Pancreas (tissue), 10 donors: ENCODE results near the gene GFRA4. TPM values are rescaled to one million over a fixed set of nuclear protein-coding genes. Genes with fewer than 3 reads are reported as not detected.

Experiments used
- ATAC-seq, 4 donors: fragments of 200-7000 bp; cut with Tn5 transposase; one replicate each; pipeline versions ENCODE4 v1.8.0 to v1.9.1; 2020; ENCODE audit warnings: mild to moderate bottlenecking in 4 of 4, moderate library complexity in 4 of 4
- DNase-seq, 6 donors: peaks; one replicate each; pipeline ENCODE4 v3.0.0-alpha.2; 2020
- FAIRE-seq: peaks from 2 replicates; lab custom pipeline; 2012; peaks lifted over from hg19 to GRCh38; lab: Jason Lieb, UNC
- H3K27ac ChIP-seq, 4 donors: fragments of 200-600 bp; sonication (generic); 1 replicate in 3 of 4; 2 replicates in 1 of 4; pipeline versions ENCODE4 v1.5.0 to v1.8.0; 2020
- H3K27me3 ChIP-seq, 4 donors: fragments of 200-600 bp; one replicate each; pipeline ENCODE4 v1.8.0; 2021
- H3K36me3 ChIP-seq, 3 donors: fragments of 200-600 bp; sonication (generic) in 1 of 3; one replicate each; pipeline versions ENCODE4 v1.5.0 to v1.8.0; 2020 to 2021
- H3K4me1 ChIP-seq, 3 donors: fragments of 200-600 bp; one replicate each; pipeline ENCODE4 v1.8.0; 2021
- H3K4me3 ChIP-seq, 4 donors: fragments of 200-600 bp; sonication (generic) in 2 of 4; one replicate each; pipeline versions ENCODE4 v1.5.0 to v1.8.0; 2020 to 2021
- H3K9me3 ChIP-seq, 4 donors: fragments of 200-600 bp; one replicate each; pipeline ENCODE4 v1.8.0; 2021
- WGBS, 2 donors: extraction: QIAGEN DNeasy Blood & Tissue Kit; methylation state at CpG; one replicate each; pipeline ENCODE4 v1.1.7; 2013; 5-methylcytosine and 5-hydroxymethylcytosine counted together
- intact Hi-C, 3 donors: fragments of 100-400 bp; cut with DNase I; formaldehyde crosslinking; loops; one replicate each; pipeline versions ENCODE4 v1.11.1 to v1.14.2; 2022
- polyA plus RNA-seq, 2 donors: library from polyadenylated mRNA; stranded (reverse); fragments of 200-250 nt; gene quantifications; one replicate each; pipeline ENCODE4 v1.2.3, GENCODE V29; 2013
- total RNA-seq, 6 donors: library from RNA; stranded (reverse); fragmentation: NEBNext Ultra II Directional in 4 of 6; extraction: Animal tissue kit (Norgen Biotek cat#: 25700) in 4 of 6; gene quantifications; one replicate each; pipeline versions ENCODE4 v1.2.1 to v1.2.4, GENCODE V29; 2021 to 2023
- TF ChIP-seq, protein P1 (sequence below), 4 donors: fragments of 200-600 bp; sonication (generic) in 3 of 4; IDR thresholded peaks; one replicate each; pipeline versions ENCODE4 v1.5.0 to v1.8.0; 2021; ENCODE audit warnings: antibody characterized with exemption in 4 of 4
- donor health status: healthy with polysubstance abuse.
- donor health status: DM: no; HTN: no; CAD: no; lungs with moderate emphysema.
- donor health status: DM: no; HTN: no; CAD: no.
- donor health status: control.
- donor health status: control.
- donor health status: Bipolar disorder and iron deficiency.
- donor health status: DM: yes; HTN: yes; CAD: no.
- donor health status: DM: no; HTN: no; CAD: no.
- donor health status: DM: no; HTN: no; CAD: no.
- donor health status: DM: yes; HTN: yes; CAD: no.

GFRA4 gene
- total and polyA plus RNA-seq, 8 donors: not detected

GRCh38 chr20:3699037-3699436 lies 35.8 kb upstream of the GFRA4 start:
- FAIRE-seq (no peak), DNase-seq (no peak), ATAC-seq (no peak)
- Histone ChIP-seq H3K27me3 (no peaks in the 10 kb centered on the region), H3K9me3 (no peaks in the 10 kb centered on the region), H3K27ac (no peak overlapping the region), H3K4me3 (no peak overlapping the region), H3K4me1 (no peaks in the 10 kb centered on the region), H3K36me3 (no peaks in the 10 kb centered on the region)
- WGBS, 2 donors: 81 to 82% methylated on average over 16 of the region's 16 CpGs
- TF ChIP-seq, protein P1, sequence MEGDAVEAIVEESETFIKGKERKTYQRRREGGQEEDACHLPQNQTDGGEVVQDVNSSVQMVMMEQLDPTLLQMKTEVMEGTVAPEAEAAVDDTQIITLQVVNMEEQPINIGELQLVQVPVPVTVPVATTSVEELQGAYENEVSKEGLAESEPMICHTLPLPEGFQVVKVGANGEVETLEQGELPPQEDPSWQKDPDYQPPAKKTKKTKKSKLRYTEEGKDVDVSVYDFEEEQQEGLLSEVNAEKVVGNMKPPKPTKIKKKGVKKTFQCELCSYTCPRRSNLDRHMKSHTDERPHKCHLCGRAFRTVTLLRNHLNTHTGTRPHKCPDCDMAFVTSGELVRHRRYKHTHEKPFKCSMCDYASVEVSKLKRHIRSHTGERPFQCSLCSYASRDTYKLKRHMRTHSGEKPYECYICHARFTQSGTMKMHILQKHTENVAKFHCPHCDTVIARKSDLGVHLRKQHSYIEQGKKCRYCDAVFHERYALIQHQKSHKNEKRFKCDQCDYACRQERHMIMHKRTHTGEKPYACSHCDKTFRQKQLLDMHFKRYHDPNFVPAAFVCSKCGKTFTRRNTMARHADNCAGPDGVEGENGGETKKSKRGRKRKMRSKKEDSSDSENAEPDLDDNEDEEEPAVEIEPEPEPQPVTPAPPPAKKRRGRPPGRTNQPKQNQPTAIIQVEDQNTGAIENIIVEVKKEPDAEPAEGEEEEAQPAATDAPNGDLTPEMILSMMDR (IDR thresholded peaks at IDR 0.05): no peak
- intact Hi-C loops: no loop called here

- intact Hi-C loops: no loop called here
- DNase-seq (no peak), FAIRE-seq (no peak), ATAC-seq (no peak)
- H3K4me1 ChIP-seq: no peaks in the 10 kb centered on the region
- TF ChIP-seq, protein P1 (IDR thresholded peaks at IDR 0.05): no peak
- H3K9me3 ChIP-seq: no peaks in the 10 kb centered on the region
- no peaks in the 10 kb centered on the region for H3K27me3 ChIP-seq
- no peak overlapping the region for H3K4me3 ChIP-seq
- H3K36me3 ChIP-seq: no peaks in the 10 kb centered on the region
- H3K27ac ChIP-seq: no peak overlapping the region
- 78 to 90% methylated on average over 6 of the region's 6 CpGs for WGBS, 2 donors
Observed at GRCh38 chr20:3698591-3699001, 35.4 kb upstream of the GFRA4 start.

- H3K4me3 ChIP-seq: no peak overlapping the region
- TF ChIP-seq, protein P1 (IDR thresholded peaks at IDR 0.05): no peak
- ATAC-seq (no peak), FAIRE-seq (no peak), DNase-seq (no peak)
- no peaks in the 10 kb centered on the region for H3K27me3 ChIP-seq
- no peaks in the 10 kb centered on the region for H3K4me1 ChIP-seq
- no peak overlapping the region for H3K27ac ChIP-seq
- intact Hi-C loops: no loop called here
- no peaks in the 10 kb centered on the region for H3K9me3 ChIP-seq
- whole genome bisulfite sequencing, 2 donors: 69 to 73% methylated on average over 18 of the region's 18 CpGs
- H3K36me3 ChIP-seq: no peaks in the 10 kb centered on the region
Observed at GRCh38 chr20:3697588-3698305, 34.5 kb upstream of the GFRA4 start.

- TF ChIP-seq, protein P1 (IDR thresholded peaks at IDR 0.05): no peak
- FAIRE-seq (no peak), ATAC-seq (no peak), DNase-seq (no peak)
- intact Hi-C loops: no loop called here
- Histone ChIP-seq H3K4me1 (no peaks in the 10 kb centered on the region), H3K9me3 (no peaks in the 10 kb centered on the region), H3K27me3 (no peaks in the 10 kb centered on the region), H3K4me3 (no peak overlapping the region), H3K36me3 (no peaks in the 10 kb centered on the region), H3K27ac (no peak overlapping the region)
- WGBS, 2 donors: 74 to 83% methylated on average over 15 of the region's 15 CpGs
Observed at GRCh38 chr20:3696745-3697587, 33.8 kb upstream of the GFRA4 start.
